ENCODE measurements around the gene PDIA6. TPM values are rescaled to one million over a fixed set of nuclear protein-coding genes. Genes with fewer than 3 reads are reported as not detected.
A peak's percentile ranks its signal among the peaks of the same experiment; 100 is the strongest.

The PDIA6 gene
- total RNA-seq, 1 donor from 2014 or later, result 205 TPM

DNA sequence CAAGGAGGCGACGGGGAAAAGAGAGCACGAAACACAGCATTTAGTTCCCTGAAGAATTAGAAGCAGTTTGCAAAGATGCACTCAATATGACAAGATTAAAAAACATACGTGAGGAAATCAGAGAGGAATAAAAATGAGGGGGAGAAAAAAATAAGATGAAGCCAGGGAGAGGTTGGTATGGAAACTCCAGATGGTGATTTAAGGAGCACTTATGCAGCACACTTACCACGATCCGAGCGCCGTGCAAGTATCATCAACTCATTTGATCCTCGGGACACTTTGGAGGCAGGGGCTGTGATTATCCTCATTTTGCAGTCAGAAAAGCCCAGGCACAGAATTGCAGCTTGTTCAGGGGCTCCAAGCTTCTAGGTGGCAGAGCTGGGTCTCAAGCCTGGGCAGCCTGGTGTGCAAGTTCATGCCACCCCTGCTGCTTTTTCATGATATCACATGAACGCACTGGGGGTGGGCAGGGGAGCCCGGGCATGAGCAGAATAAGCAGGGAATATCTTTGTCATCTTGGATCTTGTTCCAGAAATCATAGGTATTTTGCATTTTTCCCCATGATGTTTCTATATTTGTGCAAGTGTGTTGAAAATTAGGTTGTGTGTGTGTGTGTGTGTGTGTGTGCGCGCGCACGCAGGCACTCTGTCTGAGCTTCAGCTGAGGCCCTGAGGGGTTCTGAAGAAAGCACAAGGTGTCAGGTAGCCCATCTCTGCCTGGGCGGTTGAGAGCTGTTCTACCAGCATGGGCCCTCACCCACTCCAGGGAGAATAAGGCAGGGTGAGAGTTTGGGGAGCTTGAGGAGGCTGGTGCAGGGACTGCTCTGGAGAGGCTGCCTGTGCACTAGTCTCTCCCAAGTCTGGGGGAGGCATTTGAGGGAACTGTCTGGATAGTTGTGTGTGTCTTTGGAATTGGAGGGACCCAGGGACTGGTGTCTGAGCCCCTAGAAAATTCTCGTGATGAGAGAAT lies 25.0 kb upstream of the PDIA6 start:
- peaks cover under 1% of the 10 kb centered on the region for H3K4me1 Mint-ChIP-seq (ENCODE audit: unreplicated experiment)
- peaks cover 14% of the 10 kb centered on the region for H3K27me3 Mint-ChIP-seq (ENCODE audit: unreplicated experiment)
- peaks cover 9% of the 10 kb centered on the region for H3K9me3 Mint-ChIP-seq (ENCODE audit: unreplicated experiment)
- H3K36me3 Mint-ChIP-seq (ENCODE audit: unreplicated experiment), result no peaks in the 10 kb centered on the region
- DNase-seq (ENCODE audit: extremely low spot score, unreplicated experiment), result no peak
- TF ChIP-seq CTCF (IDR thresholded peaks at IDR 0.05), result no peak
- H3K27ac Mint-ChIP-seq (ENCODE audit: unreplicated experiment), result no peak overlapping the region
- H3K4me3 Mint-ChIP-seq (ENCODE audit: unreplicated experiment), result no peak overlapping the region

DNA sequence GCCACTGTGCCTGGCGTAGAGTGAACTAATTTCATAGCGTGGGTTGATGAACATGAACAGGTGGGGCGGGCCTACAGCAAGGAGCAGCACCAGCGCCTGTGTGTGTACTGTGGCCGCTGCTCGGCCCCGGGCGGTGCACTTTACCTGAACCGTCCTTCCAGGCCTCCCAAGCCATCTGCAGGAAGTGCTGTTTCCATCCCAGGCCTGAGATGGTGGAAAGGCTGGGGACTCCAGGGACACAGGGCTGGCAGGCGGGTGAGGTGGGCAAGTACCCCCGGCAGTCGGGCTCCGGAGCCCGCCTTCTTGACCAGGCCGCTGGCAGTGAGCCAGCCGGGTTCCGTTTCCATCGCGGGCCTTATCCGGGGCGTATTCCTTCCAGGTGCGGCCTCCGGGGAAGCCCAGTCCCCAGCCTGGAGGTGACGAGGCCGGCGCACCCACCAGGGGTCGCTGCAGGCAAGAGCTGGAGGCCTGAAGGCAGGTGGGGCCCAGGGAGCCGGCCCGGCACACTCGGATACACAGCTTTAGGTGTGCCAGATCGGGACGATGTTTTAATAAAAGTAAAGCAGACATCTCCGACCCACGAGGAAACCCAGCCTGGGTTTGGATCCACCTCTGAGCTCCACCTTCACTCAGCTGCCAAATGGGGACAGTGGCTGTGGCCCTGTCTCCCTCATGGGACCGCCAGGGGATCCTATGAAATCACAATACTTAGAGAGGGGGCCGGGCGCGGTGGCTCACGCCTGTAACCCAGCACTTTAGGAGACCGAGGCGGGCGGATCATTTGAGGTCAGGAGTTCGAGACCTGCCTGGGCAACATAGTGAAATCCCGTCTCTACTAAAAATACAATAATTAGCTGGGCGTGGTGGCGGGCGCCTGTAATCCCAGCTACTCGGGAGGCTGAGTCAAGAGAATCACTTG lies 22.7 kb upstream of the PDIA6 start:
- peak; percentile 80 for TF ChIP-seq CTCF (IDR thresholded peaks at IDR 0.05)
- Mint-ChIP-seq H3K4me1 (ENCODE audit: unreplicated experiment) (peaks cover 9% of the 10 kb centered on the region), H3K27ac (ENCODE audit: unreplicated experiment) (no peak overlapping the region), H3K9me3 (ENCODE audit: unreplicated experiment) (no peaks in the 10 kb centered on the region), H3K4me3 (ENCODE audit: unreplicated experiment) (no peak overlapping the region), H3K36me3 (ENCODE audit: unreplicated experiment) (no peaks in the 10 kb centered on the region), H3K27me3 (ENCODE audit: unreplicated experiment) (peaks cover 27% of the 10 kb centered on the region)
- DNase-seq (ENCODE audit: extremely low spot score, unreplicated experiment), result peak; percentile 90

DNA sequence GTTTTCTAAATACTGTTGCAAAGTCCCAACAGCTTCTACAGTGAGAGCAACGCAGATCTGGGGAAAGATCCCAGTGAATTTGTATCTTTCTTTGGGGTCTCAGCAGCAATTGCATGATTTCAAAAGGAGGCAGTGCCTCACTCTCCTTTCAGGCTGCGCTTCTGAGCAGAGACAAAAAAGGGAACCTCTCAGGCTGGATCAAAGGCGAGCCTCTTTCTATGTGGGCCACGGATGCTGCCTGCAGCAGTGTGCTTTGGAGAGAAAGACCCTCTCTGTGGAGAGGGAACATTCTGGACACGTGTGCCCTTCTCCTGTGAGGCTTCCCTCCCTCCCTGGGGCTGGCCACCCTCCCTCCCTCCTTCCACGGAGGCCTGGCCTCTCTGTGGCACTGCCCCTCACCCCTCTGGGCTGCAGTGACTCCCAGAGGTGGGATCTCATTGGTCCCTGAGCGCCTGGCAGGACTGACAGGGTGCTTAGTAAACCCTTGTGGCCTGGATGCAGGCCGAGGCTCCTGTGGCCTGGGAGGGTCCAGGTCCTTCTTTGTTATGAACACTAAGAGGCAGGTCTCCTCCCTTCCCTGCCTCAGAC lies 21.6 kb upstream of the PDIA6 start:
- no peak for TF ChIP-seq CTCF (IDR thresholded peaks at IDR 0.05)
- no peak overlapping the region for H3K27ac Mint-ChIP-seq (ENCODE audit: unreplicated experiment)
- H3K27me3 Mint-ChIP-seq (ENCODE audit: unreplicated experiment), result peaks cover 36% of the 10 kb centered on the region
- no peaks in the 10 kb centered on the region for H3K36me3 Mint-ChIP-seq (ENCODE audit: unreplicated experiment)
- peaks cover 9% of the 10 kb centered on the region for H3K4me1 Mint-ChIP-seq (ENCODE audit: unreplicated experiment)
- no peak overlapping the region for H3K4me3 Mint-ChIP-seq (ENCODE audit: unreplicated experiment)
- H3K9me3 Mint-ChIP-seq (ENCODE audit: unreplicated experiment), result no peaks in the 10 kb centered on the region
- no peak for DNase-seq (ENCODE audit: extremely low spot score, unreplicated experiment)

DNA sequence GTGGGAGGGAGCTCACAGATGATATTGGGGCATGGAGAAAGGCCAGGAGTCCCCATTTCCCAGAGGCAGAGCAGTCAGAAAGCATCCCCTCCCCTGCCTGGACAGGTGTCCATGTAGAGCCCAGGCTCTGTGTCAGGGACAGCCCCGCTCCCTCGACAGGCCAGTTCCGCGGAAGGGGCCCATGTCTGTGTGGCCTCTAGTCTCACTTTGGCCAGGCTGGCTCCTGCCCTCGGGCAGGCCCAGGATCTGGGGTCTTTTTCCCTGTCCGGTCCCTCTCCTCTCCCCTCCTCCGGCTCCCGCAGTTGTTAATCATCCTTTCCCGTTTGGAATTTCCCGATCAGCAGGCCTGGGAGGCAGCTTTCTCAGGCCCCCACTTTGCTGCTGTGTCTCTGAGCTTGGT lies 20.4 kb upstream of the PDIA6 start:
- Mint-ChIP-seq H3K9me3 (ENCODE audit: unreplicated experiment) (no peaks in the 10 kb centered on the region), H3K27me3 (ENCODE audit: unreplicated experiment) (peaks cover 40% of the 10 kb centered on the region), H3K27ac (ENCODE audit: unreplicated experiment) (no peak overlapping the region), H3K4me3 (ENCODE audit: unreplicated experiment) (no peak overlapping the region), H3K4me1 (ENCODE audit: unreplicated experiment) (peaks cover 9% of the 10 kb centered on the region), H3K36me3 (ENCODE audit: unreplicated experiment) (no peaks in the 10 kb centered on the region)
- DNase-seq (ENCODE audit: extremely low spot score, unreplicated experiment), result no peak
- TF ChIP-seq CTCF (IDR thresholded peaks at IDR 0.05), result no peak

Measured in osteocyte (in vitro differentiated cells).